ENCODE results near the gene SPTBN1.

DNA sequence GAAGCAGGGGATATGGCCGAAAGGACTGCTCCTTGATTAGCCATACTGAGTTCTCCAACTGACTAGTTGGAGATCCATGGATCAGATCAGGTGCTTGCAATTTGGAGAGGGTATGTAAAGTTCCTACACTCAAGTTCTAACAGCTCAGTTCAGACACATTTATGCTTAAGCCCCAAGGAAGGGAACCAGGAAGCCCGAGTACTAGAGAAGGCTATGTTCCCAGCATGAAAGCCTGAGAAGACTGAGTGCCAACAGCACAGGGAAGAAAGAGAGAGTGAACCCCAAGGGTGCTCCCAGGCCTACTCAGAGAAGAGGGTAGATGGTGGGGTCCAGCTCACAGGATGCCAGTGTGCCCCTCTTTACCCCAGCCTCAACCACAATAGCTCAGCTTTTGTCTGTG, 16.1 kb upstream of the SPTBN1 start:
- TF ChIP-seq, protein P1, sequence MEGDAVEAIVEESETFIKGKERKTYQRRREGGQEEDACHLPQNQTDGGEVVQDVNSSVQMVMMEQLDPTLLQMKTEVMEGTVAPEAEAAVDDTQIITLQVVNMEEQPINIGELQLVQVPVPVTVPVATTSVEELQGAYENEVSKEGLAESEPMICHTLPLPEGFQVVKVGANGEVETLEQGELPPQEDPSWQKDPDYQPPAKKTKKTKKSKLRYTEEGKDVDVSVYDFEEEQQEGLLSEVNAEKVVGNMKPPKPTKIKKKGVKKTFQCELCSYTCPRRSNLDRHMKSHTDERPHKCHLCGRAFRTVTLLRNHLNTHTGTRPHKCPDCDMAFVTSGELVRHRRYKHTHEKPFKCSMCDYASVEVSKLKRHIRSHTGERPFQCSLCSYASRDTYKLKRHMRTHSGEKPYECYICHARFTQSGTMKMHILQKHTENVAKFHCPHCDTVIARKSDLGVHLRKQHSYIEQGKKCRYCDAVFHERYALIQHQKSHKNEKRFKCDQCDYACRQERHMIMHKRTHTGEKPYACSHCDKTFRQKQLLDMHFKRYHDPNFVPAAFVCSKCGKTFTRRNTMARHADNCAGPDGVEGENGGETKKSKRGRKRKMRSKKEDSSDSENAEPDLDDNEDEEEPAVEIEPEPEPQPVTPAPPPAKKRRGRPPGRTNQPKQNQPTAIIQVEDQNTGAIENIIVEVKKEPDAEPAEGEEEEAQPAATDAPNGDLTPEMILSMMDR (conservative IDR thresholded peaks at IDR 0.05; ENCODE audit: low read depth in 2 of 2), result no peak
- no peak for TF ChIP-seq EZH2 (IDR thresholded peaks at IDR 0.05; ENCODE audit: low read depth, unreplicated experiment)
- TF ChIP-seq JUNB (IDR thresholded peaks at IDR 0.05; ENCODE audit: unreplicated experiment), result no peak
- TF ChIP-seq, protein P2, sequence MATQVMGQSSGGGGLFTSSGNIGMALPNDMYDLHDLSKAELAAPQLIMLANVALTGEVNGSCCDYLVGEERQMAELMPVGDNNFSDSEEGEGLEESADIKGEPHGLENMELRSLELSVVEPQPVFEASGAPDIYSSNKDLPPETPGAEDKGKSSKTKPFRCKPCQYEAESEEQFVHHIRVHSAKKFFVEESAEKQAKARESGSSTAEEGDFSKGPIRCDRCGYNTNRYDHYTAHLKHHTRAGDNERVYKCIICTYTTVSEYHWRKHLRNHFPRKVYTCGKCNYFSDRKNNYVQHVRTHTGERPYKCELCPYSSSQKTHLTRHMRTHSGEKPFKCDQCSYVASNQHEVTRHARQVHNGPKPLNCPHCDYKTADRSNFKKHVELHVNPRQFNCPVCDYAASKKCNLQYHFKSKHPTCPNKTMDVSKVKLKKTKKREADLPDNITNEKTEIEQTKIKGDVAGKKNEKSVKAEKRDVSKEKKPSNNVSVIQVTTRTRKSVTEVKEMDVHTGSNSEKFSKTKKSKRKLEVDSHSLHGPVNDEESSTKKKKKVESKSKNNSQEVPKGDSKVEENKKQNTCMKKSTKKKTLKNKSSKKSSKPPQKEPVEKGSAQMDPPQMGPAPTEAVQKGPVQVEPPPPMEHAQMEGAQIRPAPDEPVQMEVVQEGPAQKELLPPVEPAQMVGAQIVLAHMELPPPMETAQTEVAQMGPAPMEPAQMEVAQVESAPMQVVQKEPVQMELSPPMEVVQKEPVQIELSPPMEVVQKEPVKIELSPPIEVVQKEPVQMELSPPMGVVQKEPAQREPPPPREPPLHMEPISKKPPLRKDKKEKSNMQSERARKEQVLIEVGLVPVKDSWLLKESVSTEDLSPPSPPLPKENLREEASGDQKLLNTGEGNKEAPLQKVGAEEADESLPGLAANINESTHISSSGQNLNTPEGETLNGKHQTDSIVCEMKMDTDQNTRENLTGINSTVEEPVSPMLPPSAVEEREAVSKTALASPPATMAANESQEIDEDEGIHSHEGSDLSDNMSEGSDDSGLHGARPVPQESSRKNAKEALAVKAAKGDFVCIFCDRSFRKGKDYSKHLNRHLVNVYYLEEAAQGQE (IDR thresholded peaks at IDR 0.05; ENCODE audit: unreplicated experiment), result no peak
- TF ChIP-seq ZNF114 (CRISPR knock-in tag; IDR thresholded peaks at IDR 0.05), result no peak

Measured in GM23338 (cell line).